ENCODE data around the gene GDAP2.

GRCh38 chr1:117828201-117828600 is 101.2 kb downstream of the GDAP2 start:
- TF ChIP-seq CTCF (IDR thresholded peaks at IDR 0.05) (no peak), POLR2A (IDR thresholded peaks at IDR 0.05) (no peak)

Measured in suprapubic skin (tissue), 3 donors.